Diencephalon (tissue), 1 donor: ENCODE results near the gene ANAPC16. TPM values are rescaled to one million over a fixed set of nuclear protein-coding genes. Genes with fewer than 3 reads are reported as not detected.

Experiments used
- small RNA-seq: library from RNA; depleted of rRNA; stranded (forward); fragments of <200 nt; gene quantifications from one replicate; pipeline ENCODE3, GENCODE V24; 2014
- total RNA-seq: library from RNA; depleted of rRNA; stranded (reverse); fragments of >200 nt; gene quantifications from one replicate; pipeline ENCODE4 v1.2.3, GENCODE V29; 2014

Gene ANAPC16
- 44.3 TPM for total RNA-seq

GRCh38 chr10:72215611-72216549 is at the start of gene ANAPC16, which contains the start of gene ASCC1:
Gene ANAPC16 (plus strand): TSS chr10:72216012. CDS start chr10:72223915, 7,903 bp downstream.
Gene ASCC1 (minus strand): TSS chr10:72216276. CDS start chr10:72213298, 2,978 bp downstream.

GRCh38 chr10:72273410-72274212 is 57.8 kb downstream of the ANAPC16 start, which contains the start of gene DDIT4:
Gene DDIT4 (plus strand): TSS chr10:72273924. CDS start chr10:72274217, 293 bp downstream.

Small RNA genes within 50 kb of the gene (small RNA-seq; reads per million reads assigned to genes)
- not detected for gene RF00019
- not detected for gene RF00340

Other genes starting within 250 kb of the ANAPC16 start
- gene SPOCK2, start 127.5 kb upstream of the ANAPC16 start, total RNA-seq: 207 TPM
- 36.7 TPM for gene ASCC1, start 264 bp downstream of the ANAPC16 start, total RNA-seq
- 64.1 TPM for gene DDIT4, start 57.9 kb downstream of the ANAPC16 start, total RNA-seq
- 19.4 TPM for gene DNAJB12, start 138.9 kb downstream of the ANAPC16 start, total RNA-seq